ENCODE measurements around the gene DNAJC12. TPM values are rescaled to one million over a fixed set of nuclear protein-coding genes. Genes with fewer than 3 reads are reported as not detected.
"Not testable (repeated sequence)": the region's sequence is repeated elsewhere in the genome, so short reads cannot be mapped to it uniquely, and the experiment has no call there.

DNAJC12 gene
- total RNA-seq, 1 experiment from 2014 or later = 72.8 TPM

DNA sequence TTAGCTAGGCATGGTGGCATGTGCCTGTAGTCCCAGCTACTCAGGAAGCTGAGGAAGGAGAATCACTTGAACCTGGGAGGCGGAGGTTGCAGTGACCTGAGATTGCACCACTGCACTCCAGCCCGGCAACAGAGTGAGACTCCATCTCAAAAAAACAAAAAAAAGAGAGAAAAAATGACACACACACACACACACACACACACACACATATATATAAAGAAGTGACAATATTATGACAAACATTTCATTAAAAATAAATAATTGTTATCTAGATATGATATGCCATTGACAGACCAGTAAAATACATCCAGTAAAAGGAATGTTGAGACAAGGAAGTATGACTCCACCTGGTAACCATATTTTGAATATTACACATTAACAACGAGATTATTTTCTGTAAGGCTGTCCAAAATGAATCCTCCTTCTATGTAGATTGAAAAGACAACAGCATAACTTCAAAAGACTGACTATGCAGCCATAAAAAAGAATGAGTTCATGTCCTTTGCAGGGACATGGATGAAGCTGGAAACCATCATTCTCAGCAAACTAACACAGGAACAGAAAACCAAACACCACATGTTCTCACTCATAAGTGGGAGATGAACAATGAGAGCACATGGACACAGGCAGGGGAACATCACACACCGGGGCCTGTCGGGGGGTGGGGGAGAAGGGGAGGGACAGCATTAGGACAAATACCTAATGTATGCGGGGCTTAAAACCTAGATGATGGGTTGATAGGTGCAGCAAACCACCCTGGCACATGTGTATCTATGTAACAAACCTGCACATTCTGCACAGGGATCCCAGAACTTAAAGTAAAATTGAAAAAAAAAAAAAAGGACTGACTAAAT lies 2.2 kb downstream of the DNAJC12 start:
- peak overlapping the region; percentile 56 for H3K4me3 ChIP-seq (ENCODE audit: low read length)
- not testable (repeated sequence) for H3K36me3 ChIP-seq (ENCODE audit: insufficient read depth, low read length)

DNA sequence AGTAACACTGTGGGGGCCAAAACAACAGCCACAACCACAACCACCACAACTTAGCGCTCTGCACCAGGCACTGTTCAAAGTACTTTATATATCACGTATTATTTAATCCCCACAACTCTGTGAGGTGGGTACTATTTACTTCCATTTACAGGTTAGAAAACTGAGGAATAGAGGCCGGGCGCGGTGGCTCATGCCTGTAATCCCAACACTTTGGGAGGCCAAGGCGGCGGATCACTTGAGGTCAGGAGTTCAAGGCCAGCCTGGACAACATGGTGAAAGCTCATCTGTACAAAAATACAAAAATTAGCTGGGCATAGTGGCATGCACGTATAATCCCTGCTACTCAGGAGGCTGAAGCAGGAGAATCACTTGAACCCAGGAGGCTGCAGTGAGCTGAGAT lies 3.6 kb downstream of the DNAJC12 start:
- no peaks in the 10 kb centered on the region for H3K27me3 ChIP-seq (ENCODE audit: low read length)
- H3K9ac ChIP-seq (ENCODE audit: low read length) = no peak overlapping the region
- H3K9me2 ChIP-seq (replicated peaks; ENCODE audit: insufficient read depth, low read length) = no peaks in the 10 kb centered on the region
- no peak overlapping the region for H3K4me2 ChIP-seq (ENCODE audit: low read depth, low read length, poor library complexity, severe bottlenecking)
- no peaks in the 10 kb centered on the region for H3K9me3 ChIP-seq (ENCODE audit: low read length)
- no peaks in the 10 kb centered on the region for H4K20me1 ChIP-seq (ENCODE audit: insufficient read depth, low read depth, low read length)
- H3K27ac ChIP-seq (ENCODE audit: low read length) = no peak overlapping the region
- no peak overlapping the region for H2AFZ ChIP-seq (ENCODE audit: low read length)
- no peak for DNase-seq
- no peak overlapping the region for H3K4me3 ChIP-seq (ENCODE audit: low read length)
- peaks cover 14% of the 10 kb centered on the region for H3K4me1 ChIP-seq (ENCODE audit: low read length)
- H3K36me3 ChIP-seq (ENCODE audit: insufficient read depth, low read length) = 0 out of 2 replicates have a peak, but pooled peaks cover 4% of the 10 kb centered on the region
- H3K79me2 ChIP-seq (ENCODE audit: low read length) = peaks cover 70% of the 10 kb centered on the region

More for the DNA sequence above, 2.2 kb downstream of the DNAJC12 start:
- H2AFZ ChIP-seq (ENCODE audit: low read length); H3K27me3 ChIP-seq (ENCODE audit: low read length); H4K20me1 ChIP-seq (ENCODE audit: insufficient read depth, low read depth, low read length); DNase-seq; H3K9me3 ChIP-seq (ENCODE audit: low read length); H3K9me2 ChIP-seq (replicated peaks; ENCODE audit: insufficient read depth, low read length): not testable (repeated sequence)
- Histone ChIP-seq H3K27ac (ENCODE audit: low read length) (peak overlapping the region; percentile 63), H3K4me2 (ENCODE audit: low read depth, low read length, poor library complexity, severe bottlenecking) (peak overlapping the region; percentile 84), H3K9ac (ENCODE audit: low read length) (peak overlapping the region; percentile 30), H3K4me1 (ENCODE audit: low read length) (peaks cover 14% of the 10 kb centered on the region), H3K79me2 (ENCODE audit: low read length) (peaks cover 68% of the 10 kb centered on the region)

DNA sequence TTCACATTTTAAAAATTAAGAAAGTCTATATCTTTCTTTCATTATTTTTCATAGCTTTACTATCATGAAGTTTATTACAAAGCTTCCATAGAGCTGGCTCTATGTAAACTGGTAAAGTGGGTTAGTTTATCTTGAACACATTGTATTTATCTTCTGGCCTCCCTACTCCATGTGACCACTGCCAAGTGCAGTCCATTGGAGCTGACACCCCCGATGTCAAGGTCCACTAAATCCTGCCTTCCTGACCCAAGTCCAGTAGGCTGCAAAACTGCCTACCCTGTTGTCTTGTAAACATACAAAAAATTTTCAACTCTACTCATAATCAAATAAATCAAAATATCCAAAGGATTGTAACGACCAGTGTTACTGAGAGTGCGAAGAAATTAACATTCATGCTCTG lies 10.2 kb downstream of the DNAJC12 start:
- H3K9me2 ChIP-seq (replicated peaks; ENCODE audit: insufficient read depth, low read length) = no peaks in the 10 kb centered on the region
- no peaks in the 10 kb centered on the region for H3K9me3 ChIP-seq (ENCODE audit: low read length)
- 0 out of 2 replicates have a peak, but pooled peaks cover 4% of the 10 kb centered on the region for H3K36me3 ChIP-seq (ENCODE audit: insufficient read depth, low read length)
- no peaks in the 10 kb centered on the region for H4K20me1 ChIP-seq (ENCODE audit: insufficient read depth, low read depth, low read length)
- H3K4me3 ChIP-seq (ENCODE audit: low read length) = no peak overlapping the region
- H3K4me2 ChIP-seq (ENCODE audit: low read depth, low read length, poor library complexity, severe bottlenecking) = no peak overlapping the region
- no peaks in the 10 kb centered on the region for H3K4me1 ChIP-seq (ENCODE audit: low read length)
- no peak for DNase-seq
- H3K9ac ChIP-seq (ENCODE audit: low read length) = no peak overlapping the region
- H2AFZ ChIP-seq (ENCODE audit: low read length) = no peak overlapping the region
- H3K27ac ChIP-seq (ENCODE audit: low read length) = no peak overlapping the region
- H3K27me3 ChIP-seq (ENCODE audit: low read length) = no peaks in the 10 kb centered on the region
- peaks cover 65% of the 10 kb centered on the region for H3K79me2 ChIP-seq (ENCODE audit: low read length)

DNA sequence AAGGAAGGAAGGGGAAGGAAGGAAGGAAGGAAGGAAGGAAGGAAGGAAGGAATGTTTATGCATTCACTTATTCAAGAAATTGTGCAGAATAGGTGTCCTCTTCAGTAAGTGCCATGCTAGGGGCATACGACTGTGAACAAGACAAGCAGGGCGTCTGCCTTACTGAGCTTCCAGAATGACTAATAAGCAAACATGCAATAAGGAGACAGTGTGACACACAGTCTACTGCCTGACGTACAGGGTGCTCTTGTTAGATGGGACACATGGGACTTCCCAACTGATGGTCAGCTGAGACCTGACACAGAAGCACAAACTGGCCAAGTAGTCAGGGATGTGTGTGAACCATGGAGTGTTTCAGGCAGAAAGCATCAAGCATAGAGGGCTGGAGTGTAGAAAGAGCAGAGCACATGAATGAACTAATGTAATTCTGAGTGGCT lies 18.2 kb downstream of the DNAJC12 start:
- Histone ChIP-seq H3K4me2 (ENCODE audit: low read depth, low read length, poor library complexity, severe bottlenecking) (no peak overlapping the region), H4K20me1 (ENCODE audit: insufficient read depth, low read depth, low read length) (no peaks in the 10 kb centered on the region), H3K9me3 (ENCODE audit: low read length) (no peaks in the 10 kb centered on the region), H3K27ac (ENCODE audit: low read length) (no peak overlapping the region), H3K9ac (ENCODE audit: low read length) (no peak overlapping the region), H3K4me1 (ENCODE audit: low read length) (no peaks in the 10 kb centered on the region), H3K27me3 (ENCODE audit: low read length) (no peaks in the 10 kb centered on the region), H3K79me2 (ENCODE audit: low read length) (peaks cover 60% of the 10 kb centered on the region), H3K36me3 (ENCODE audit: insufficient read depth, low read length) (no peaks in the 10 kb centered on the region), H3K9me2 (replicated peaks; ENCODE audit: insufficient read depth, low read length) (no peaks in the 10 kb centered on the region), H2AFZ (ENCODE audit: low read length) (no peak overlapping the region), H3K4me3 (ENCODE audit: low read length) (no peak overlapping the region)
- no peak for DNase-seq

DNA sequence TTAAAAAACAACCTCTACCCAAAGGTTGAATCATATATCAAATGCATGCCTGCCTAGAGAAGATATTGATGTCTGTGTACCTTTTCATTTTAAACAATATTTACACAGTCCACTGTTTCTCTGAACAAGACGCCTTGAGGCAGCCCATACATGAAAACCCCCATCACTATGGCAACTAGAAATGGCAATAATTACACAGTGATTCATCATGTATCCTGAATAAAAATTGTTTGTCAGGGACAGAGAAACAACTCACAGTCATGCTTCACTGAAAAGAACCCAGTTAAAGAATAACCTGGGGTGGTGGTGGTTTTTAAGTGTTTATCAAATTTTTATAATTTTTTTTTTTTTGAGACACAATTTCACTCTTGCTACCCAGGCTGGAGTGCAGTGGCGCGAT lies 19.7 kb downstream of the DNAJC12 start:
- H2AFZ ChIP-seq (ENCODE audit: low read length) = no peak overlapping the region
- H3K36me3 ChIP-seq (ENCODE audit: insufficient read depth, low read length) = no peaks in the 10 kb centered on the region
- H3K27ac ChIP-seq (ENCODE audit: low read length) = no peak overlapping the region
- H4K20me1 ChIP-seq (ENCODE audit: insufficient read depth, low read depth, low read length) = no peaks in the 10 kb centered on the region
- H3K9me2 ChIP-seq (replicated peaks; ENCODE audit: insufficient read depth, low read length) = no peaks in the 10 kb centered on the region
- H3K9ac ChIP-seq (ENCODE audit: low read length) = no peak overlapping the region
- DNase-seq = no peak
- peaks cover 63% of the 10 kb centered on the region for H3K79me2 ChIP-seq (ENCODE audit: low read length)
- no peaks in the 10 kb centered on the region for H3K4me1 ChIP-seq (ENCODE audit: low read length)
- no peak overlapping the region for H3K4me2 ChIP-seq (ENCODE audit: low read depth, low read length, poor library complexity, severe bottlenecking)
- no peak overlapping the region for H3K4me3 ChIP-seq (ENCODE audit: low read length)
- no peaks in the 10 kb centered on the region for H3K27me3 ChIP-seq (ENCODE audit: low read length)
- H3K9me3 ChIP-seq (ENCODE audit: low read length) = no peaks in the 10 kb centered on the region

DNA sequence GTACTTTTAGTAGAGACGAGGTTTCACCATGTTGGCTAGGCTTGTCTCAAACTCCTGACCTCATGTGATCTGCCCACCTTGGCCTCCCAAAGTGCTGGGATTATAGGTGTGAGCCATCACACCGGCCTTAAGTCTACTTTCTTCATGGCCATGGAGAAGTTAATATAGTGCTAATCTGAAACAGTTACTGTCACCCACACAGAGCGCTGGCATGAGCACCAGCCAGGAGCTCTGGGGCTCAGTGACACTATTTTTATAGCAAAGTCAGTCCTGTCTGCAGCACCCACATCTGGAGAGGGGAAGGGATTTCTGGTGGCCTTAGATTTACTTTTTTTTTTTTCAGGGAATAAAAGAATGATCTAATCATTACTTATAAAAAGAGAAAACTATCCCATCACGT lies 21.3 kb downstream of the DNAJC12 start:
- no peak overlapping the region for H3K9ac ChIP-seq (ENCODE audit: low read length)
- no peak overlapping the region for H3K4me3 ChIP-seq (ENCODE audit: low read length)
- H3K9me3 ChIP-seq (ENCODE audit: low read length) = no peaks in the 10 kb centered on the region
- H3K27ac ChIP-seq (ENCODE audit: low read length) = no peak overlapping the region
- DNase-seq = no peak
- H3K4me1 ChIP-seq (ENCODE audit: low read length) = no peaks in the 10 kb centered on the region
- H3K79me2 ChIP-seq (ENCODE audit: low read length) = peaks cover 51% of the 10 kb centered on the region
- H2AFZ ChIP-seq (ENCODE audit: low read length) = no peak overlapping the region
- H3K4me2 ChIP-seq (ENCODE audit: low read depth, low read length, poor library complexity, severe bottlenecking) = no peak overlapping the region
- no peaks in the 10 kb centered on the region for H3K9me2 ChIP-seq (replicated peaks; ENCODE audit: insufficient read depth, low read length)
- no peaks in the 10 kb centered on the region for H4K20me1 ChIP-seq (ENCODE audit: insufficient read depth, low read depth, low read length)
- H3K27me3 ChIP-seq (ENCODE audit: low read length) = no peaks in the 10 kb centered on the region
- no peaks in the 10 kb centered on the region for H3K36me3 ChIP-seq (ENCODE audit: insufficient read depth, low read length)

DNA sequence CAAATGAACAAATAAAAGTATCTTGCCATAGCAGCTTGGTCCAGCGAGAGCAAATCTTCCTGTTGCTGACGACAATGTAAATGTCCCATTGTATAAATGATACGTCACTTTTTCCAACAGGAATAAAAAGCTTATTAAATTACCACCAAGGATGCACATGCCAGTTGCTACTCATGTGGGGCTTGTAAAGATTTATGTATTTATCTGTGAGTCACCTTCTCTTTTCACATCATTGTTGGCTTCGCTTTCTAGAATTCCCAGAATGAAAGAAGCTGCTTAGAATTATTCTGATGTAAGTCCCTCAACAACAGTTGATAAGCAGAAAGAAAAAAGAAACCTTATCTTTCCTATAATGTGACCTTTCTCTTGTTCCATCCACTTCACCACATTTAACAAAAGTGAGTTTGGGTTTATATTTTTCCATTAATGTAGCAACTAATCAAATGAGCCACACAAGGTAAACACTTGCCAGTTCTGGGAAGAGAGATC lies 22.4 kb downstream of the DNAJC12 start:
- no peaks in the 10 kb centered on the region for H3K36me3 ChIP-seq (ENCODE audit: insufficient read depth, low read length)
- peaks cover 46% of the 10 kb centered on the region for H3K79me2 ChIP-seq (ENCODE audit: low read length)
- H4K20me1 ChIP-seq (ENCODE audit: insufficient read depth, low read depth, low read length) = no peaks in the 10 kb centered on the region
- H3K4me2 ChIP-seq (ENCODE audit: low read depth, low read length, poor library complexity, severe bottlenecking) = no peak overlapping the region
- no peak overlapping the region for H3K9ac ChIP-seq (ENCODE audit: low read length)
- no peak overlapping the region for H3K27ac ChIP-seq (ENCODE audit: low read length)
- no peaks in the 10 kb centered on the region for H3K27me3 ChIP-seq (ENCODE audit: low read length)
- no peak overlapping the region for H3K4me3 ChIP-seq (ENCODE audit: low read length)
- H2AFZ ChIP-seq (ENCODE audit: low read length) = no peak overlapping the region
- no peaks in the 10 kb centered on the region for H3K9me2 ChIP-seq (replicated peaks; ENCODE audit: insufficient read depth, low read length)
- no peaks in the 10 kb centered on the region for H3K9me3 ChIP-seq (ENCODE audit: low read length)
- H3K4me1 ChIP-seq (ENCODE audit: low read length) = no peaks in the 10 kb centered on the region
- no peak for DNase-seq

DNA sequence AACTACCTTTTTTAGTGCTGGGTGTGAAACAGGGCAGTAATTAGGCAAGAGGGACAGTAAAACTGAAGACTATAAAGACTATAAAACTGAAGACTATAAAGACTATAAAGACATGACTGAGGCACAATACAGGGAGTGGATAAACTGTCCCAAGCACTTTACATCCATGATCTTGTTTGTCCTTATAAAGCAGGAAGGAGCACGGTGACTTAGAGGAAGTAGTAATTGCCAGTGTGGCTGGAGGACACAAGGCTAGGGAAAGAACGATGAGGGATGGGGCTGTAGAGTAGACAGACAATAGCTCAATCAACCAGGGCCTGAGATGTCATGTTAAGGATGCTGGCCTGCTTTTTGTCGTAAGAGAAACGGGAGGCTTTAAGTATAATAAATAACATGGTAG lies 26.0 kb downstream of the DNAJC12 start:
- Histone ChIP-seq H3K4me3 (ENCODE audit: low read length) (no peak overlapping the region), H3K4me2 (ENCODE audit: low read depth, low read length, poor library complexity, severe bottlenecking) (no peak overlapping the region), H3K4me1 (ENCODE audit: low read length) (no peaks in the 10 kb centered on the region), H2AFZ (ENCODE audit: low read length) (no peak overlapping the region), H3K27ac (ENCODE audit: low read length) (no peak overlapping the region), H3K27me3 (ENCODE audit: low read length) (no peaks in the 10 kb centered on the region), H3K36me3 (ENCODE audit: insufficient read depth, low read length) (no peaks in the 10 kb centered on the region), H4K20me1 (ENCODE audit: insufficient read depth, low read depth, low read length) (no peaks in the 10 kb centered on the region), H3K9me3 (ENCODE audit: low read length) (no peaks in the 10 kb centered on the region), H3K9me2 (replicated peaks; ENCODE audit: insufficient read depth, low read length) (no peaks in the 10 kb centered on the region), H3K9ac (ENCODE audit: low read length) (no peak overlapping the region), H3K79me2 (ENCODE audit: low read length) (peaks cover 32% of the 10 kb centered on the region)
- no peak for DNase-seq

All from Karpas-422 (cell line).